Tibial nerve (tissue), 4 donors: ENCODE results near the gene YWHAQ. TPM values are rescaled to one million over a fixed set of nuclear protein-coding genes. Genes with fewer than 3 reads are reported as not detected.
A peak's percentile ranks its signal among the peaks of the same experiment; 100 is the strongest.

ENCODE experiments used
- DNase-seq, 2 donors: peaks; one replicate each; pipeline ENCODE4 v3.0.0-alpha.2; 2019; ENCODE audit warnings: low spot score in 2 of 2
- H3K27ac ChIP-seq, 4 donors: fragments of 200-600 bp; sonication (generic) in 3 of 4; one replicate each; pipeline ENCODE4 v1.5.1; 2017 to 2019; ENCODE audit warnings: mild to moderate bottlenecking in 1 of 4
- H3K27me3 ChIP-seq, 2 donors: fragments of 200-600 bp; sonication (generic) in 1 of 2; one replicate each; pipeline versions ENCODE4 v1.5.1 to v1.6.0; 2017 to 2019
- H3K36me3 ChIP-seq, 3 donors: fragments of 200-600 bp; sonication (generic); one replicate each; pipeline ENCODE4 v1.5.1; 2018 to 2019
- H3K4me1 ChIP-seq, 4 donors: fragments of 200-600 bp; sonication (generic) in 3 of 4; one replicate each; pipeline ENCODE4 v1.5.1; 2017 to 2019
- H3K4me3 ChIP-seq, 4 donors: fragments of 200-600 bp; sonication (generic) in 3 of 4; one replicate each; pipeline ENCODE4 v1.5.1; 2017 to 2019; ENCODE audit warnings: mild to moderate bottlenecking in 1 of 4, moderate library complexity in 1 of 4
- H3K9me3 ChIP-seq, 4 donors: fragments of 200-600 bp; sonication (generic) in 3 of 4; one replicate each; pipeline ENCODE4 v1.5.1; 2017 to 2019
- CTCF ChIP-seq, 5 experiments: fragments of 200-600 bp in 3 of 5; fragments of 450-650 bp in 2 of 5; sonication (generic) in 3 of 5; IDR thresholded peaks; one replicate each; pipeline ENCODE4 v1.5.1; 2016 to 2019; ENCODE audit warnings: antibody characterized with exemption in 5 of 5, mild to moderate bottlenecking in 3 of 5, moderate library complexity in 2 of 5
- EP300 ChIP-seq, 2 donors: sonication (generic); formaldehyde crosslinking; IDR thresholded peaks; one replicate each; pipeline ENCODE4 v1.6.1; 2017; ENCODE audit warnings: antibody characterized with exemption in 2 of 2, mild to moderate bottlenecking in 1 of 2
- POLR2A ChIP-seq, 2 donors: fragments of 450-650 bp; IDR thresholded peaks; one replicate each; pipeline ENCODE4 v1.6.1; 2017; ENCODE audit warnings: antibody characterized with exemption in 2 of 2, mild to moderate bottlenecking in 2 of 2, moderate library complexity in 2 of 2
- WGBS, 2 donors: methylation state at CpG; one replicate each; pipeline ENCODE4 v1.1.5; 2018; 5-methylcytosine and 5-hydroxymethylcytosine counted together
- total RNA-seq, 4 donors: library from RNA; depleted of rRNA; stranded (reverse); fragments of >200 nt; gene quantifications; one replicate each; pipeline ENCODE4 v1.1.0, GENCODE V29; 2016

YWHAQ gene
- total RNA-seq, 4 donors from 2014 or later, result 166 to 213 (median 185) TPM

- Histone ChIP-seq H3K36me3 (no peaks in the 10 kb centered on the region), H3K4me1 (peaks cover 0 to 27% (median 19%) of the 10 kb centered on the region in 4 donors), H3K27me3 (no peaks in the 10 kb centered on the region), H3K4me3 (no peak overlapping the region), H3K9me3 (no peaks in the 10 kb centered on the region), H3K27ac (no peak overlapping the region)
- TF ChIP-seq EP300 (IDR thresholded peaks at IDR 0.05), result no peak
- TF ChIP-seq CTCF (IDR thresholded peaks at IDR 0.05), result no peak
- no peak for TF ChIP-seq POLR2A (IDR thresholded peaks at IDR 0.05)
- WGBS, 2 donors, result 66 to 80% methylated on average over 4 of the region's 4 CpGs
- DNase-seq, result no peak
Measured at GRCh38 chr2:9641641-9642040, 10.8 kb upstream of the YWHAQ start.

GRCh38 chr2:9640403-9641104 lies 9.8 kb upstream of the YWHAQ start:
- DNase-seq, result no peak
- Histone ChIP-seq H3K36me3 (no peaks in the 10 kb centered on the region), H3K4me1 (peaks cover 0 to 27% (median 19%) of the 10 kb centered on the region in 4 donors), H3K27me3 (no peaks in the 10 kb centered on the region), H3K4me3 (no peak overlapping the region), H3K9me3 (no peaks in the 10 kb centered on the region), H3K27ac (no peak overlapping the region)
- WGBS, 2 donors, result 74 to 78% methylated on average over 14 of the region's 14 CpGs
- no peak for TF ChIP-seq POLR2A (IDR thresholded peaks at IDR 0.05)
- TF ChIP-seq EP300 (IDR thresholded peaks at IDR 0.05), result no peak
- TF ChIP-seq CTCF (IDR thresholded peaks at IDR 0.05), result no peak

- no peak for DNase-seq
- Histone ChIP-seq H3K4me3 (no peak overlapping the region), H3K36me3 (no peaks in the 10 kb centered on the region), H3K9me3 (no peaks in the 10 kb centered on the region), H3K27me3 (no peaks in the 10 kb centered on the region), H3K4me1 (peaks cover 0 to 27% (median 19%) of the 10 kb centered on the region in 4 donors), H3K27ac (no peak overlapping the region)
- no peak for TF ChIP-seq EP300 (IDR thresholded peaks at IDR 0.05)
- TF ChIP-seq CTCF (IDR thresholded peaks at IDR 0.05), result no peak
- no peak for TF ChIP-seq POLR2A (IDR thresholded peaks at IDR 0.05)
- WGBS, 2 donors, result 93 to 94% methylated on average over 11 of the region's 11 CpGs
Measured at GRCh38 chr2:9639740-9640343, 9.0 kb upstream of the YWHAQ start.

GRCh38 chr2:9639000-9639602 lies 8.3 kb upstream of the YWHAQ start:
- TF ChIP-seq CTCF (IDR thresholded peaks at IDR 0.05) (no peak), EP300 (IDR thresholded peaks at IDR 0.05) (no peak), POLR2A (IDR thresholded peaks at IDR 0.05) (no peak)
- H3K4me3 ChIP-seq, result no peak overlapping the region
- whole genome bisulfite sequencing, 2 donors, result 55% methylated on average over 6 of the region's 6 CpGs
- H3K27me3 ChIP-seq, result no peaks in the 10 kb centered on the region
- no peaks in the 10 kb centered on the region for H3K9me3 ChIP-seq
- peaks cover 0 to 27% (median 19%) of the 10 kb centered on the region in 4 donors for H3K4me1 ChIP-seq
- DNase-seq, result no peak
- H3K27ac ChIP-seq, result peak overlapping the region in 3 of 4 donors; percentile 13 to 65 (median 26)
- no peaks in the 10 kb centered on the region for H3K36me3 ChIP-seq

- peak overlapping the region in 3 of 4 donors; percentile 13 to 65 (median 26) for H3K27ac ChIP-seq
Measured at GRCh38 chr2:9638532-9638931, 7.7 kb upstream of the YWHAQ start.

More at GRCh38 chr2:9638532-9638931, 7.7 kb upstream of the YWHAQ start:
- peak; percentile 68 to 79 for DNase-seq
- TF ChIP-seq POLR2A (IDR thresholded peaks at IDR 0.05) (no peak), CTCF (IDR thresholded peaks at IDR 0.05) (no peak), EP300 (IDR thresholded peaks at IDR 0.05) (peak in 1 of 2 donors; percentile 68)
- no peaks in the 10 kb centered on the region for H3K9me3 ChIP-seq
- no peak overlapping the region for H3K4me3 ChIP-seq
- no peaks in the 10 kb centered on the region for H3K36me3 ChIP-seq
- WGBS, 2 donors, result 27 to 49% methylated on average over 4 of the region's 4 CpGs
- peaks cover 0 to 27% (median 19%) of the 10 kb centered on the region in 4 donors for H3K4me1 ChIP-seq
- H3K27me3 ChIP-seq, result no peaks in the 10 kb centered on the region
